Adipose tissue (tissue), 3 donors: ENCODE data around the gene ADCYAP1. TPM values are rescaled to one million over a fixed set of nuclear protein-coding genes. Genes with fewer than 3 reads are reported as not detected.

ENCODE experiments used
- H3K27ac ChIP-seq: one replicate; pipeline ENCODE4 v1.5.1; 2013; ENCODE audit warnings: low read depth, low read length
- WGBS, 3 donors: extraction: QIAGEN DNeasy Blood & Tissue Kit; methylation state at CpG; one replicate each; pipeline ENCODE4 v1.1.7; 2013; 5-methylcytosine and 5-hydroxymethylcytosine counted together
- polyA plus RNA-seq, 3 donors: library from polyadenylated mRNA; stranded (reverse); fragments of 200-250 nt; gene quantifications; one replicate each; pipeline ENCODE4 v1.2.3, GENCODE V29; 2013
- donor health status: healthy with polysubstance abuse.
- donor health status: Bipolar disorder and iron deficiency.
- donor health status: healthy.

Gene ADCYAP1
- polyA plus RNA-seq, 3 donors: 0.34 to 1.7 (median 0.83) TPM

DNA sequence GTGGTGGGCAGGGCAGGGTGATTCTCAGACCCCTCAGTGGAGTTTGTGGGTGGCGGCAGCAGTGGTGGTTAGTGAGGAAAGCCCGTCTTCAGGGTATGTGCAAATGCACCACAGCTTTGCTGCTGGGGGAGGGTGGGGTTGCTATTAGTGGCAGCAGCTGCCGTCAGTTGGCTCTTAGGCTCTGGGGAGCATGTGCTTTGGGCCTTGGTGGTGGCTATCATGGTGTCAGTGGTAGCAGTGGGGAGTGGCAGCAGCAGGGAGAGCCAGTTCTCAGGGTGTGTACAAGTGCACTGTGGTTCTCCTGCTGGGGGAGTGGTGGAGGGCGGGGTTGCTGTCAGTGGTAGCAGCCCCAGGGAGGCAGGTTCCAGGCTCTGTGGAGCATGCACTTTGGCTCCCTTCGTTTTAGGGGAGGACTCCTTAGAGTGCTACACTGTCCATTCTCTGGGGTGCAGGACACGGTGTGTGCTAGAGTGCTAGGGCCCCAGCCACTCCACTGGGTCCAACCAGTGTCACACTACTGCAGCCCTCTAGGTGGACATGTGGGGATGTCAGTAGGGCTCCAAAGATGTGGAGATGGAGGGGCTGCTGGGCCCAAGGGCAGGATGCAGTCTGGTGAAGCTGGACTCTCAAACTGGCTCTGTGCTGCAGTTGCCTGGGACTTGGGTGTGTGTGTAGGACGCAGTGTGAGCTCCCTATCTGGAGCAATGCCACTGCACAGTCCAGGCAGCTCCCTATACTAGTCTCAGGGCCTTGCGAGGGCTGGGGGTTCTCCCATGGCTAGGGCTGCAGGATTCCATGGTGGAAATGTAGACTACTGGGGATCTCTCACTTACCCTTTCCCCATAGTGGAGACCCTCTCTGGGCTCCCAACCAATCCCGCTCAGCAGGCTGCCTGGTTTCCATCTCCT, 45.3 kb downstream of the ADCYAP1 start:
- WGBS, 3 donors: 74 to 83% (median 79%) methylated on average over 9 of the region's 9 CpGs
- no peak overlapping the region for H3K27ac ChIP-seq

DNA sequence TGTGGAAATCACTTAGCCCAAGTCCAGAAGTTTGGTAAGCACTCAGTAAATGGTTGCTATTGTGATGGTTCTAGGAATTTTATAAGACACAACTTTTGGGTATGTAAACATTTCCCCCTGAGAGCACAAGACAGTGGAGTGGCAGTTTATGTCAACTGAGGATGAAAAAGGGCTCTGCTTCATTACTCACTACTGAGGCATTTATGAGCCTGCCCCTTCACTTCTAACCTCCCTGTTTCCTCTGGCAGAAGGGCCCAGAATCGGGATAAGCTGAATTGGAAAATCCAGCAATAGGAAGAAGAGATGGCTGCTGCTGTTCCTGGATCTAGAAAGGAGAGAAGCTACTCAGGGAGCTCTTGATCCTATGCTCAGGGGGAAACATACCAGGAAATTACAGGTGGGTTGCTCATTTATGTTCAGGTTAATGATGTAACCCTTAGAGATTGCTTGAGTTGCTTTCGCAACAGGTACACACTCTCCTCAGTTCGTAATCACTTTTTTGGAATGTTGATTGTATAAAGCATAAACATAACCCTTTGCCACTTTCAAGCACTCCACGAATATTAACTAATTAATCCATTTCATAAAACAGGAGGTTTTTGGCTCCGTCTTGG, 46.3 kb downstream of the ADCYAP1 start:
- 55 to 67% (median 64%) methylated on average over 5 of the region's 5 CpGs for WGBS, 3 donors
- H3K27ac ChIP-seq: no peak overlapping the region

DNA sequence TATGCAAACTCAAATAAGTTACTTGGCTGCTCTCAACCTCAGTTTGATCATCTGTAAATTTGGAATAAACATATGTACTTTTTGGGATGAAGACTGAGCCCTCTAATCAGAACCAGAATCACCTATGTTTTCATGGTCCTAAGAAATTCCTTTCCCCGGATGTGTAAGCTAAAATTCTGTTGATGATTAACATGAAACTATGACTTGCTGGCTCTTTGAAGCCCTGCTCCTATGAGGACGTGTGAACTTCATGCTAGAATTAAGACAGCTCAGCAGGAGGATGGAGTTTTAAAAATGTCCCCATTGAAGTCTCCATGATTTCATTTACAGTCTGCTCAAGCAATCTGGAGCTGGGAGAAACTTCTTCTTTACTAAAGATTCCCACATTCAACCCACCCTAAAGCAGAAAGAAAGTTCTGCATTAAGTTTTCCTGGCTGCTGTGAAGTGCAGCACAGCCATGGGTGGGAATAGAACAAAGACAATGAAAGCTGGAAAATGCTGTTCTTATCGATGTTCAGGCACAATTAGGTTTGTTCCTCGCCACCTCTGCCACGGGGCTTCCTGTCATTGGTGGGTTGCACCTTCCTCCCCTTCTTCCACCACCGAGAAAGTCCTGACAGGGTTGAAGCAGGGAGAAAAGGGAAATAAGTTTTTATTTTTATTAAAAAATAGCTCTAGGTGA, 50.9 kb downstream of the ADCYAP1 start:
- WGBS, 3 donors: 34 to 59% (median 56%) methylated on average over 6 of the region's 6 CpGs
- H3K27ac ChIP-seq: no peak overlapping the region

DNA sequence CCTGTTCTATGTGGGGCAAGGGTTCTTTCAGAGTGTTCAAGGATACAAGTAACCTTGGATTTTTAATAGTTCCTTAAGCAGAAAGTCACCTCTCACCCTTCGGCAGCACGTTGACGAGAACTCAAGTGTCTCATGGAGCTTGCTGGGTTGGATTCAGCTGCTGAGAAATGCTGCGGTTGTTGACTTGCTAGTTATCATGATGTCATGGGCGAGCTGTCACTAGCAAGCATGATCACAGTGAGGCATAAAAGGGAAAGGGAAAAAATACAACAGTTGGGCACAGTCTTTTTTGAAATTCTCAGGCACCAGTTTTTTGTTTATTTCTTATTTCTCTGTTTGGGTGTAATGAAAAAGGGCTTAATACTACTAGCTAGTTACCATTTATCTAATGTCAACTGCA, 53.2 kb downstream of the ADCYAP1 start:
- 48 to 88% (median 84%) methylated on average over 5 of the region's 5 CpGs for WGBS, 3 donors
- no peak overlapping the region for H3K27ac ChIP-seq

DNA sequence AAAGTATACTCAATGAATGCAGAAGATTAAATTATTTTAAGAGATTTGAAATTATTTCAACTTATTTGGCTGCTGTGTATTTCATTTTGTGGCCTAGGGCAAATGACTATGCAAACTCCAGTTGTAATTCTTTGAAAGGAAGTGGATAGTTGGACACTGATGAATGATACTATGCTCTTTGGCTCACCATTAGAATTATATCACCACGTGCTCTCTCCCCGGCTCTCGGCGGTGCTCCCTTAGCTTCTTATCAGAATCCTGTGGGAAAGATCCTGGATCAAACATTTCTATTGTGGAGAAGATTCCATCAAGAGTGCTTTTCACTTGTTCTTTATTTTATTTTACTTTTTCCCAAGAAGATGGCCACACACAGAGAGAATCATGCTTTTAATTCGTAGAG, 55.2 kb downstream of the ADCYAP1 start:
- WGBS, 3 donors: 21 to 41% (median 40%) methylated on average over 5 of the region's 5 CpGs
- H3K27ac ChIP-seq: no peak overlapping the region

Other genes with a start within 250 kb of the ADCYAP1 start
- 1 to 10 TPM; 1.2 to 2.2 (median 2.0) TPM for gene TYMS, start 247.2 kb upstream of the ADCYAP1 start, polyA plus RNA-seq
- gene ENOSF1, start 192.2 kb upstream of the ADCYAP1 start, polyA plus RNA-seq: 10 to 100 TPM; 24.5 to 32.2 (median 27.7) TPM
- gene YES1, start 92.6 kb upstream of the ADCYAP1 start, polyA plus RNA-seq: 10 to 100 TPM; 22.8 to 38.4 (median 31.1) TPM